Loucy (cell line): ENCODE measurements around the gene PHF10.

Experiments
- H2AFZ ChIP-seq: fragments of 200-600 bp; sonication (generic); 2 replicates; pipeline ENCODE4 v1.6.0; 2016; ENCODE audit warnings: antibody characterized with exemption, mild to moderate bottlenecking, low read length, moderate library complexity
- H3F3A ChIP-seq: fragments of 200-600 bp; 2 replicates; pipeline ENCODE4 v1.6.0; 2016; ENCODE audit warnings: antibody characterized with exemption, low read depth, mild to moderate bottlenecking
- H3K27me3 ChIP-seq: fragments of 200-600 bp; sonication (generic); 2 replicates; pipeline ENCODE4 v1.6.1; 2014; ENCODE audit warnings: low read length, mild to moderate bottlenecking; ENCODE audit not compliant: insufficient read depth, poor library complexity, severe bottlenecking
- H3K36me3 ChIP-seq: fragments of 200-600 bp; sonication (generic); 2 replicates; pipeline ENCODE4 v1.6.1; 2016; ENCODE audit warnings: low read length; ENCODE audit not compliant: insufficient read depth
- H3K4me1 ChIP-seq: fragments of 200-600 bp; sonication (generic); 2 replicates; pipeline ENCODE4 v1.5.1; 2014; ENCODE audit warnings: low read length, mild to moderate bottlenecking; ENCODE audit not compliant: insufficient read depth, poor library complexity, severe bottlenecking
- H3K4me2 ChIP-seq: fragments of 200-600 bp; sonication (generic); 2 replicates; pipeline ENCODE4 v1.6.0; 2014; ENCODE audit warnings: antibody characterized with exemption, low read length, low read depth, mild to moderate bottlenecking; ENCODE audit not compliant: poor library complexity, severe bottlenecking
- H3K4me3 ChIP-seq: fragments of 200-600 bp; sonication (generic); 2 replicates; pipeline ENCODE4 v1.5.1; 2014; ENCODE audit warnings: low read length, mild to moderate bottlenecking, mixed read lengths; ENCODE audit not compliant: poor library complexity, severe bottlenecking
- H3K79me2 ChIP-seq: fragments of 200-600 bp; sonication (generic); 2 replicates; pipeline ENCODE4 v1.6.1; 2014; ENCODE audit warnings: low read length; ENCODE audit not compliant: insufficient read depth
- H3K9ac ChIP-seq: fragments of 200-600 bp; sonication (generic); 2 replicates; pipeline ENCODE4 v1.6.0; 2014; ENCODE audit warnings: mild to moderate bottlenecking, low read depth, low read length, moderate library complexity; ENCODE audit not compliant: poor library complexity, severe bottlenecking
- H3K9me2 ChIP-seq: fragments of 200-600 bp; sonication (generic); replicated peaks from 2 replicates; pipeline ENCODE4 v1.6.1; 2016; ENCODE audit warnings: low read depth, low read length, mixed read lengths
- H3K9me3 ChIP-seq: fragments of 200-600 bp; sonication (generic); 2 replicates; pipeline ENCODE4 v1.6.1; 2014; ENCODE audit warnings: mild to moderate bottlenecking, antibody characterized with exemption, low read length, low read depth; ENCODE audit not compliant: insufficient read depth
- H4K20me1 ChIP-seq: fragments of 200-600 bp; sonication (generic); 2 replicates; pipeline ENCODE4 v1.6.0; 2014; ENCODE audit warnings: antibody characterized with exemption, low read length, mild to moderate bottlenecking; ENCODE audit not compliant: insufficient read depth, poor library complexity, severe bottlenecking
- EZH2phosphoT487 ChIP-seq: fragments of 200-600 bp; IDR thresholded peaks from 2 replicates; pipeline ENCODE4 v1.6.1; 2018; ENCODE audit warnings: antibody characterized with exemption, mild to moderate bottlenecking, moderate library complexity, borderline replicate concordance
- TF ChIP-seq, protein P1 (sequence below): fragments of 200-600 bp; sonication (generic); conservative IDR thresholded peaks from 2 replicates; pipeline ENCODE4 v1.5.1; 2014; ENCODE audit warnings: mild to moderate bottlenecking, antibody characterized with exemption, low read length

Gene PHF10

DNA sequence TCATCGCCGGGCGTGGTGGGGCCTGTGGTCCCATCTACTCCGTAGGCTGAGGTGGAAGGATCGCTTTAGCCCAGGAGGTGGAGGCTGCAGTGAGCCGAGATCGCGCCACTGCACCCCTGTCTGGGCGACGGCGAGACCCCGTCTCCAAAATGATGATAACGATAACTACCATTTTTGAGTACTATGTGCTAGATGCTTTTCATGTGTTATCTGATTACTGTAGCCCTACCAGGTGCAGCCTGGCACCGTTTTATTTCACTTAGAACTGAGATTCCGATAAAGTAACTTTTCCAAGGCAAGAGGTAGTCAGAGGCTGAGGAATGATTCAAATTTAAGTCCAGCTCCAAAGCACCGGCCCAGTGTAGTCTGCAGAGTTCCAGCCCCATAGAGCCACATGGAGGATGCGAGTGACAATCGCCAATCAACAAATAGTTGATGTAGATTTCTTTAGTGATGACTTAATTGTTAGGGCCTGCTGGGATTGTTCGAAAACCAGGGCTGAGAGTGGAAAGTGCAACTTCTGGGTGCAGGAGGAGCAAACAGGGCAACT lies 27.8 kb upstream of the PHF10 start:
- no peaks in the 10 kb centered on the region for H4K20me1 ChIP-seq
- TF ChIP-seq EZH2phosphoT487 = no peak
- TF ChIP-seq, protein P1, sequence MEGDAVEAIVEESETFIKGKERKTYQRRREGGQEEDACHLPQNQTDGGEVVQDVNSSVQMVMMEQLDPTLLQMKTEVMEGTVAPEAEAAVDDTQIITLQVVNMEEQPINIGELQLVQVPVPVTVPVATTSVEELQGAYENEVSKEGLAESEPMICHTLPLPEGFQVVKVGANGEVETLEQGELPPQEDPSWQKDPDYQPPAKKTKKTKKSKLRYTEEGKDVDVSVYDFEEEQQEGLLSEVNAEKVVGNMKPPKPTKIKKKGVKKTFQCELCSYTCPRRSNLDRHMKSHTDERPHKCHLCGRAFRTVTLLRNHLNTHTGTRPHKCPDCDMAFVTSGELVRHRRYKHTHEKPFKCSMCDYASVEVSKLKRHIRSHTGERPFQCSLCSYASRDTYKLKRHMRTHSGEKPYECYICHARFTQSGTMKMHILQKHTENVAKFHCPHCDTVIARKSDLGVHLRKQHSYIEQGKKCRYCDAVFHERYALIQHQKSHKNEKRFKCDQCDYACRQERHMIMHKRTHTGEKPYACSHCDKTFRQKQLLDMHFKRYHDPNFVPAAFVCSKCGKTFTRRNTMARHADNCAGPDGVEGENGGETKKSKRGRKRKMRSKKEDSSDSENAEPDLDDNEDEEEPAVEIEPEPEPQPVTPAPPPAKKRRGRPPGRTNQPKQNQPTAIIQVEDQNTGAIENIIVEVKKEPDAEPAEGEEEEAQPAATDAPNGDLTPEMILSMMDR = no peak

DNA sequence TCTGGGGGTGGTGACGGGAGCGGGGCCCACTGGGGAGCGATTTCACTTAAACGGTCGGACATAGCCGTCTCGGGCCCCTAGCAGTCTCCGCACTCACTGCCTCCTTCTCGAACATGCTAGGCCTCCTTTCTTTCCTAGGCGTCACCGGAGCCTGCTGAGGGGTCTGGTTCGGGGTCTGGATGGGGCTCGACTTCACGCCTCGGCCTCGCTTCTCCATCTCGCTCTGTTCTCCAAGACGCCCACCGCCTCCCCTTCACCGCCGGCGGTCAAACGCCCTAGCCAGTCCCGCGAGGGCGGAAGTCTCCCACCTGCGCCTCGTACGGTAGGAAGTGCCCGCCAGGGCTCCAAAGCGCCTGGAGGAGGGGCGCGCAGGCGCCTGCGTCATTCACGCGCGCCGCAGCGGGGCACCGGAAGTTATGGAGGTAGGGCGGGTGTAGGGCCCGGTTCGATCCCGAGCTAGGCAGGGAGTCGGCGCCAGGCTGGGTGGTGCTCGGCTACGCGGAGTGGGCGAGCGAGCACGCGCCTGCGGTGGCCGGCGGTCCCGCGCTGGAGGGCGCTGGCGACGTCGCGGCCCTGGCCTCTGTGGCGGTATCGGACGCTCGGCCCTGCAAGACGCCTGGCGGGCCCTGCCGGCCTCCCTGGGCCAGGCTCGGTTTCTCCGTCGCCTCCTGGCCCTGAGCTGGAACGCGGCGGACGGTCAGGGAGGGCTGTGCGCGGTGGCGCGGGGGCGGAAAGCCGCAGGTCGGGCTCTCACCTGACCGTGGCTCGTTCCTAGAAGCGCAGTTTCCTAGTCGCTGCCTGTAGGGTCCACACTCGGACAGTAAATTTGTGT lies 27.2 kb upstream of the PHF10 start, which contains the start of the genes DYNLT2 and ERMARD:
Gene DYNLT2, minus strand, starts transcription at position 331 of the 832 bp plus-strand sequence. Its CDS starts 114 bp downstream, at position 217.
Gene ERMARD, plus strand, starts transcription at position 381 of the 832 bp plus-strand sequence. Its CDS starts 36 bp downstream, at position 417.
- no peaks in the 10 kb centered on the region for H3K27me3 ChIP-seq
- no peaks in the 10 kb centered on the region for H3F3A ChIP-seq
- TF ChIP-seq, protein P1 = 0 out of 2 replicates have a peak, but pooled peaks have one; percentile 9
- TF ChIP-seq EZH2phosphoT487 = no peak
- no peaks in the 10 kb centered on the region for H3K36me3 ChIP-seq
- H3K4me1 ChIP-seq = peaks cover 27% of the 10 kb centered on the region
- no peaks in the 10 kb centered on the region for H4K20me1 ChIP-seq
- peak within 1 kb of the TSS; percentile 97 for H3K4me2 ChIP-seq
- peak within 1 kb of the TSS; percentile 99 for H3K9ac ChIP-seq
- H3K9me2 ChIP-seq = no peaks in the 10 kb centered on the region
- no peaks in the 10 kb centered on the region for H3K9me3 ChIP-seq
- H3K4me3 ChIP-seq = peak within 1 kb of the TSS; percentile 90
- peak within 1 kb of the TSS; percentile 83 for H2AFZ ChIP-seq
- peaks cover 37% of the 10 kb centered on the region for H3K79me2 ChIP-seq

More for the DNA sequence above, 27.8 kb upstream of the PHF10 start:
- peak overlapping the region; percentile 97 for H3K4me2 ChIP-seq
- no peaks in the 10 kb centered on the region for H3K9me2 ChIP-seq
- peaks cover 27% of the 10 kb centered on the region for H3K4me1 ChIP-seq
- H3K27me3 ChIP-seq = no peaks in the 10 kb centered on the region
- H3K4me3 ChIP-seq = peak overlapping the region; percentile 90
- peak overlapping the region; percentile 83 for H2AFZ ChIP-seq
- no peaks in the 10 kb centered on the region for H3K9me3 ChIP-seq
- peaks cover 37% of the 10 kb centered on the region for H3K79me2 ChIP-seq
- H3K9ac ChIP-seq = peak overlapping the region; percentile 99
- H3K36me3 ChIP-seq = no peaks in the 10 kb centered on the region
- no peaks in the 10 kb centered on the region for H3F3A ChIP-seq

DNA sequence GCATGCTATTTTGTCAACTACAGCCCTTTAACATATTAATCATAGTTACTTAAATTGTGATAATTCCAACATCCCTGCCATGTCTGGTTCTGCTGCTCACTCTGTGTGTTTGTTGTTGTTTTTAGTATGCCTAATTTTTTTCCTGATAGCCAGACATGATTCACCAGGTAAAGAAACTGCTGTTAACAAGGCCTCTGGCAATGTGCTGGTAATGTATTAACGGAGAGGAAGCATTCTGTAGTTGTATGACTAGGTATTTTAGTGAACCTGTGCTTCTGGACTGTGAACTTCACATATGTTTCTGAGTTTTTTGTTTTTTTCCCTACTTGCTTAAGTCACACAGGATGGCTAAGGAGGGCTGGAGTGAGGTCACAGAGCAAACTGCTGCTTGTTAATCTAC lies 22.3 kb upstream of the PHF10 start:
- Histone ChIP-seq H3K79me2 (peaks cover 21% of the 10 kb centered on the region), H3K36me3 (no peaks in the 10 kb centered on the region), H3K27me3 (no peaks in the 10 kb centered on the region), H3K9me3 (no peaks in the 10 kb centered on the region), H3F3A (no peaks in the 10 kb centered on the region), H3K9ac (no peak overlapping the region), H4K20me1 (no peaks in the 10 kb centered on the region), H2AFZ (no peak overlapping the region), H3K4me3 (no peak overlapping the region), H3K9me2 (no peaks in the 10 kb centered on the region), H3K4me2 (no peak overlapping the region), H3K4me1 (peaks cover 12% of the 10 kb centered on the region)
- TF ChIP-seq, protein P1 = no peak
- TF ChIP-seq EZH2phosphoT487 = no peak
